B cell (primary cell): ENCODE data around the gene SAXO1. TPM values are rescaled to one million over a fixed set of nuclear protein-coding genes. Genes with fewer than 3 reads are reported as not detected.

Experiments
- ATAC-seq: fragments of 200-7000 bp; cut with Tn5 transposase; one replicate; pipeline ENCODE4 v1.10.0; 2021; ENCODE audit warnings: low read depth, mild to moderate bottlenecking, moderate number of reproducible peaks, moderate library complexity
- CTCF ChIA-PET: fragments of 350-600 bp; sonication (Branson Sonifier 250); formaldehyde crosslinking; loops from one replicate; lab custom pipeline; 2021; ENCODE audit warnings: antibody characterized with exemption, inconsistent platforms; lab: Charles Lee
- POLR2A ChIA-PET: fragments of 350-600 bp; sonication (Branson Sonifier 250); formaldehyde crosslinking; loops from one replicate; lab custom pipeline; 2021; ENCODE audit warnings: antibody characterized with exemption; lab: Charles Lee
- DNase-seq: peaks from one replicate; pipeline ENCODE4 v3.0.0; 2013
- H2AFZ ChIP-seq: 2 replicates; pipeline ENCODE4 v1.6.1; 2012; ENCODE audit warnings: mild to moderate bottlenecking, low read depth, low read length; ENCODE audit not compliant: insufficient read depth, poor library complexity, severe bottlenecking
- H3K27ac ChIP-seq, 2 donors: 1 replicate in 1 of 2; 2 replicates in 1 of 2; pipeline ENCODE4 v1.5.1; 2012 to 2013; ENCODE audit warnings: low read length in 2 of 2, mild to moderate bottlenecking in 2 of 2, moderate library complexity in 1 of 2
- H3K27me3 ChIP-seq, 4 experiments: fragments of 200-600 bp in 1 of 4; sonication (generic) in 1 of 4; replicated peaks in 1 of 4; 1 replicate in 2 of 4; 2 replicates in 2 of 4; pipeline versions ENCODE4 v1.6.1 to v1.7.0; 2013 to 2016; ENCODE audit warnings: low read length in 3 of 4, mild to moderate bottlenecking in 2 of 4, mixed read lengths in 1 of 4, moderate library complexity in 1 of 4; ENCODE audit not compliant: insufficient read depth in 4 of 4, control insufficient read depth in 3 of 4; ENCODE audit errors: control extremely low read depth in 1 of 4
- H3K36me3 ChIP-seq, 2 experiments: replicated peaks in 1 of 2; 1 replicate in 1 of 2; 2 replicates in 1 of 2; pipeline versions ENCODE4 v1.6.1 to v1.7.1; 2013; ENCODE audit warnings: low read length in 1 of 2; ENCODE audit not compliant: insufficient read depth in 2 of 2, control insufficient read depth in 1 of 2; ENCODE audit errors: control extremely low read depth in 1 of 2, extremely low read depth in 1 of 2
- H3K4me1 ChIP-seq, 2 donors: fragments of 200-600 bp in 1 of 2; sonication (generic) in 1 of 2; 1 replicate in 1 of 2; 2 replicates in 1 of 2; pipeline versions ENCODE4 v1.5.1 to v1.6.1; 2013 to 2017; ENCODE audit warnings: low read length in 2 of 2; ENCODE audit not compliant: control insufficient read depth in 2 of 2, insufficient read depth in 2 of 2
- H3K4me2 ChIP-seq: replicated peaks from 2 replicates; pipeline ENCODE3; 2012; ENCODE audit warnings: mild to moderate bottlenecking, low read depth, low read length; ENCODE audit not compliant: poor library complexity, severe bottlenecking
- H3K4me3 ChIP-seq, 5 experiments: fragments of 200-600 bp in 1 of 5; sonication (generic) in 1 of 5; 1 replicate in 3 of 5; 2 replicates in 2 of 5; pipeline versions ENCODE4 v1.5.1 to v1.7.0; 2011 to 2016; ENCODE audit warnings: low read length in 4 of 5, mild to moderate bottlenecking in 4 of 5, low read depth in 2 of 5, control low read depth in 1 of 5, moderate library complexity in 1 of 5; ENCODE audit not compliant: insufficient read depth in 1 of 5; ENCODE audit errors: control extremely low read depth in 1 of 5, extremely low read depth in 1 of 5
- H3K79me2 ChIP-seq: fragments of 200-600 bp; sonication (generic); one replicate; pipeline ENCODE4 v1.6.0; 2016; ENCODE audit warnings: low read length; ENCODE audit not compliant: control insufficient read depth, insufficient read depth
- H3K9ac ChIP-seq: fragments of 200-600 bp; sonication (generic); 2 replicates; pipeline ENCODE4 v1.6.1; 2017; ENCODE audit warnings: mild to moderate bottlenecking, low read length, moderate library complexity
- H3K9me3 ChIP-seq, 3 donors: one replicate each; pipeline versions ENCODE4 v1.6.1 to v1.7.1; 2013; ENCODE audit warnings: low read length in 2 of 3; ENCODE audit not compliant: control insufficient read depth in 2 of 3, insufficient read depth in 1 of 3; ENCODE audit errors: control extremely low read depth in 1 of 3
- H4K20me1 ChIP-seq: 2 replicates; pipeline ENCODE4 v1.6.0; 2012; ENCODE audit warnings: mild to moderate bottlenecking, low read length; ENCODE audit not compliant: insufficient read depth, control insufficient read depth, poor library complexity, severe bottlenecking
- H3K27ac Mint-ChIP-seq: one replicate; pipeline ENCODE4 v1.8.0; 2021; ENCODE audit warnings: mixed read lengths
- H3K27me3 Mint-ChIP-seq: one replicate; pipeline ENCODE4 v1.8.0; 2021; ENCODE audit warnings: mixed read lengths
- H3K4me1 Mint-ChIP-seq: one replicate; pipeline ENCODE4 v1.8.0; 2021; ENCODE audit warnings: mixed read lengths
- H3K4me3 Mint-ChIP-seq: one replicate; pipeline ENCODE4 v1.8.0; 2021; ENCODE audit warnings: mixed read lengths
- H3K9me3 Mint-ChIP-seq: one replicate; pipeline ENCODE4 v1.8.0; 2022; ENCODE audit warnings: mixed read lengths; ENCODE audit not compliant: insufficient read depth
- EZH2 ChIP-seq: IDR thresholded peaks from 2 replicates; pipeline ENCODE4 v1.6.1; 2012; ENCODE audit warnings: borderline replicate concordance, low read depth, mild to moderate bottlenecking, moderate library complexity, low read length; ENCODE audit not compliant: insufficient read depth, poor library complexity, severe bottlenecking
- WGBS: methylation state at CpG from one replicate; pipeline ENCODE4 v1.1.5; 2013; ENCODE audit warnings: missing lambda C conversion rate; ENCODE audit not compliant: insufficient coverage; 5-methylcytosine and 5-hydroxymethylcytosine counted together
- intact Hi-C: fragments of 100-400 bp; cut with micrococcal nuclease; formaldehyde crosslinking; loops from one replicate; pipeline ENCODE4 v1.10.0; 2022
- polyA plus RNA-seq: library from polyadenylated mRNA; depleted of rRNA; stranded (reverse); fragments of >200 nt; gene quantifications from 2 replicates; pipeline ENCODE4 v1.2.3, GENCODE V29; 2012
- total RNA-seq, 2 donors: library from RNA; stranded (reverse); fragments of 120-200 nt in 1 of 2; gene quantifications; 1 replicate in 1 of 2; 2 replicates in 1 of 2; pipeline versions ENCODE4 v1.2.3 to v1.2.4, GENCODE V29; 2013 to 2022
- TF ChIP-seq, protein P1 (sequence below): fragments of 200-600 bp; IDR thresholded peaks from one replicate; pipeline ENCODE4 v1.8.0; 2022; ENCODE audit warnings: antibody characterized with exemption, mild to moderate bottlenecking

Gene SAXO1
- total and polyA plus RNA-seq, 2 donors (not counting 1 experiment from before 2014, with no cell fraction given) = 0.01 TPM; not detected in 1

DNA sequence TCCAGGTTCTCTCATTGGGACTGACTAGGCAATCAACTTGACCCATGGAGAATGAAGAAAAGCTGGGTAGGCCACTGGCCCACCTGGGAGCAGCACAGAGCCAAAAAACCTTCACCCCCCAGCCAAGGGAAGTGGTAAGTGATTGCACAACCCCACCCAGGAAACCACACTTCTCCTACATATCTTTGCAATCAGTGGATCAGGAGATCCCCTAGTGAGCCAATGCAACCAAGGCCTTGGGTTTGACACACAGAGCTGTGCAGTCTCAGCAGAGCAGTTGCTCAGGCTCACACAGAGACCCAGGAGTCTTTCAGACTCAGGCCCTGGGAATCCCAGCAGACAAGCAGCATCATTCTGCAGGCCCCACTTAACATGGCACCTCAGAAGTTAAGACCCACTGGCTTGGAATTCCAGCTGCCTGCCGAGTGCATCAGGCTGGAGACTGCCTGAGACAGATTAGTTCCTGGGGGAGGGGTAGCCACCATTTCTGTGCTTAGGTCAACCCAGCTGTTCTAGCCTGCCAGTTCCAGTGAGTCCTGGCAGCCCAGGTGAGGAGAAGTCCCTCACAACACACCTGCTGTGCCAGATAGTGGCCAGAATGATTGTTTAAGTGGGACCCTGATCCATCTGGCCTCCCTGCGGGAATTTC, 136.4 kb downstream of the SAXO1 start:
- Histone ChIP-seq H2AFZ (no peak overlapping the region), H3K36me3 (no peaks in the 10 kb centered on the region), H3K9ac (no peak overlapping the region), H4K20me1 (no peaks in the 10 kb centered on the region), H3K9me3 (peaks cover 0 to 12% (median 6%) of the 10 kb centered on the region in 3 donors), H3K27me3 (no peaks in the 10 kb centered on the region), H3K4me1 (no peaks in the 10 kb centered on the region), H3K4me2 (no peak overlapping the region), H3K27ac (no peak overlapping the region), H3K79me2 (no peaks in the 10 kb centered on the region), H3K4me3 (no peak overlapping the region)
- Mint-ChIP-seq H3K27ac (no peak overlapping the region), H3K4me1 (no peaks in the 10 kb centered on the region), H3K27me3 (peaks cover 4% of the 10 kb centered on the region), H3K4me3 (no peak overlapping the region), H3K9me3 (peaks cover 7% of the 10 kb centered on the region)
- WGBS = 100% methylated on average over 2 of the region's 2 CpGs
- no peak for TF ChIP-seq EZH2
- TF ChIP-seq, protein P1, sequence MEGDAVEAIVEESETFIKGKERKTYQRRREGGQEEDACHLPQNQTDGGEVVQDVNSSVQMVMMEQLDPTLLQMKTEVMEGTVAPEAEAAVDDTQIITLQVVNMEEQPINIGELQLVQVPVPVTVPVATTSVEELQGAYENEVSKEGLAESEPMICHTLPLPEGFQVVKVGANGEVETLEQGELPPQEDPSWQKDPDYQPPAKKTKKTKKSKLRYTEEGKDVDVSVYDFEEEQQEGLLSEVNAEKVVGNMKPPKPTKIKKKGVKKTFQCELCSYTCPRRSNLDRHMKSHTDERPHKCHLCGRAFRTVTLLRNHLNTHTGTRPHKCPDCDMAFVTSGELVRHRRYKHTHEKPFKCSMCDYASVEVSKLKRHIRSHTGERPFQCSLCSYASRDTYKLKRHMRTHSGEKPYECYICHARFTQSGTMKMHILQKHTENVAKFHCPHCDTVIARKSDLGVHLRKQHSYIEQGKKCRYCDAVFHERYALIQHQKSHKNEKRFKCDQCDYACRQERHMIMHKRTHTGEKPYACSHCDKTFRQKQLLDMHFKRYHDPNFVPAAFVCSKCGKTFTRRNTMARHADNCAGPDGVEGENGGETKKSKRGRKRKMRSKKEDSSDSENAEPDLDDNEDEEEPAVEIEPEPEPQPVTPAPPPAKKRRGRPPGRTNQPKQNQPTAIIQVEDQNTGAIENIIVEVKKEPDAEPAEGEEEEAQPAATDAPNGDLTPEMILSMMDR = no peak
- intact Hi-C loops = no loop called here
- ATAC-seq (no peak), DNase-seq (no peak)
- ChIA-PET CTCF (no interaction called here), POLR2A (no interaction called here)

DNA sequence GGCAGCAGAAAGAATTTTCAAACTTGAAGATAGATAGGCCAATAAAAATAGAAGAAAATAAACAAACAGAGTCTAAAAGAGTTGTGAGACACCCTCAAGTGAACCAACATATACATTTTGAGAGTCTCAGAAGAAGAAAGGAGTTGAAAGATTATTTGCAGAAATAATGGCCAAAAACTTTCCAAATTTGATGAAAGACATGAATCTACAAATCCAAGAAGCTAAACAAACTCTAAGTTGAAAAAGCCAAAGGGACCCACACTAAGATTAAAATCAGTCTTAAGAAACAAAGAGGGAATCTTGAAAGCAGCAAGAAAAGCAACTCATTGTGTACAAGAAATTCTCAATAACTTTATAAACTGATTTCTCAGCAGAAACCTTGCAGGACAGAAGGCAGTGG, 137.0 kb downstream of the SAXO1 start:
- intact Hi-C loops = no loop called here
- ATAC-seq (no peak), DNase-seq (no peak)
- H2AFZ ChIP-seq = no peak overlapping the region
- no peaks in the 10 kb centered on the region for H3K79me2 ChIP-seq
- no peaks in the 10 kb centered on the region for H3K4me1 ChIP-seq
- H3K9me3 Mint-ChIP-seq = peaks cover 4% of the 10 kb centered on the region
- H4K20me1 ChIP-seq = no peaks in the 10 kb centered on the region
- no peak overlapping the region for H3K4me2 ChIP-seq
- peaks cover 0 to 12% (median 3%) of the 10 kb centered on the region in 3 donors for H3K9me3 ChIP-seq
- TF ChIP-seq, protein P1 = no peak
- TF ChIP-seq EZH2 = no peak
- H3K27ac ChIP-seq = no peak overlapping the region
- no peaks in the 10 kb centered on the region for H3K36me3 ChIP-seq
- no peak overlapping the region for H3K9ac ChIP-seq
- H3K27ac Mint-ChIP-seq = no peak overlapping the region
- H3K27me3 Mint-ChIP-seq = peaks cover 5% of the 10 kb centered on the region
- H3K4me3 ChIP-seq = no peak overlapping the region
- no peaks in the 10 kb centered on the region for H3K4me1 Mint-ChIP-seq
- ChIA-PET CTCF (no interaction called here), POLR2A (no interaction called here)
- H3K27me3 ChIP-seq = no peaks in the 10 kb centered on the region
- no peak overlapping the region for H3K4me3 Mint-ChIP-seq
